Esophagus squamous epithelium (tissue), 4 donors: ENCODE results near the gene MPG.

ENCODE experiments used
- POLR2A ChIP-seq, 4 donors: fragments of 450-650 bp; IDR thresholded peaks; one replicate each; pipeline ENCODE4 v1.6.1; 2017; ENCODE audit warnings: antibody characterized with exemption in 4 of 4, mild to moderate bottlenecking in 4 of 4, moderate library complexity in 3 of 4
- TF ChIP-seq, protein P1 (sequence below), 6 experiments: fragments of 450-650 bp in 4 of 6; fragments of 200-600 bp in 2 of 6; sonication (generic) in 2 of 6; IDR thresholded peaks; one replicate each; pipeline ENCODE4 v1.5.1; 2016 to 2019; ENCODE audit warnings: antibody characterized with exemption in 6 of 6, mild to moderate bottlenecking in 4 of 6, moderate library complexity in 4 of 6

DNA sequence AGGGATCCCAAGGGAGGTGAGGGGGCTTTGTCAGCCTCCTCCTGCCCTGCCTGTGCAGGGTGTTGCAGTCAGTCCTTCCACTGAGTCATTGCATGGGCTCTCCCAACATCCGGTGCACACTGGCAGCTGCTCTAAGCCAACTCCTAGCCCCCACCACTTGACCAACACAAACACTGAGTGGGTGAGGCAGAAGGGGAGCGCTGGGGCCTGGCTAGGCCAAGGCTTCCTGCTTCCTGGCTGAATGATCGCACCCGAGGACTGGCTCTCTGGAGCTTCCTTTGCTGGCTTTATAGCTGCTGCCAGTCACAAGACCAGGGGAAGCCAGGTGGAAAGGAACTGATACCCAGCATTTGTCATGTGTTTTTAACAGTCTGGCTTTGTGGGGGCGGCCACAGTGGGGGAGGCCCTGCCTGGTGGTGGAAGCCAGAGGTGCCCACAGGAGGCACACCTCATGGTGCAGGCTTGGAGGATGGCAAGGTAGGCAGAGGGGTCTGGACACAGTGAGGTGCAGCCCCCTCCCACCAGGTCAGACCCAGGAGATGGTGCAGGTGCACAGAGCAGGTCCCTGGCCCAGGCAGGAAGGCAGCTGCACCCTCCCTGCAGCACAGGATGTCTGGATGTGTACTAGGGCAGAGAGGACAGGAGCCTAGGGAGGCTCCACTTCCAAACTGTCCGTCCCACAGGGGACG, 6.8 kb downstream of the MPG start:
- TF ChIP-seq, protein P1, sequence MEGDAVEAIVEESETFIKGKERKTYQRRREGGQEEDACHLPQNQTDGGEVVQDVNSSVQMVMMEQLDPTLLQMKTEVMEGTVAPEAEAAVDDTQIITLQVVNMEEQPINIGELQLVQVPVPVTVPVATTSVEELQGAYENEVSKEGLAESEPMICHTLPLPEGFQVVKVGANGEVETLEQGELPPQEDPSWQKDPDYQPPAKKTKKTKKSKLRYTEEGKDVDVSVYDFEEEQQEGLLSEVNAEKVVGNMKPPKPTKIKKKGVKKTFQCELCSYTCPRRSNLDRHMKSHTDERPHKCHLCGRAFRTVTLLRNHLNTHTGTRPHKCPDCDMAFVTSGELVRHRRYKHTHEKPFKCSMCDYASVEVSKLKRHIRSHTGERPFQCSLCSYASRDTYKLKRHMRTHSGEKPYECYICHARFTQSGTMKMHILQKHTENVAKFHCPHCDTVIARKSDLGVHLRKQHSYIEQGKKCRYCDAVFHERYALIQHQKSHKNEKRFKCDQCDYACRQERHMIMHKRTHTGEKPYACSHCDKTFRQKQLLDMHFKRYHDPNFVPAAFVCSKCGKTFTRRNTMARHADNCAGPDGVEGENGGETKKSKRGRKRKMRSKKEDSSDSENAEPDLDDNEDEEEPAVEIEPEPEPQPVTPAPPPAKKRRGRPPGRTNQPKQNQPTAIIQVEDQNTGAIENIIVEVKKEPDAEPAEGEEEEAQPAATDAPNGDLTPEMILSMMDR (IDR thresholded peaks at IDR 0.05): no peak
- no peak for TF ChIP-seq POLR2A (IDR thresholded peaks at IDR 0.05)
